IMR-90 (cell line): ENCODE data around the gene UBASH3A.

ENCODE experiments used
- MAFK ChIP-seq: IDR thresholded peaks from 2 replicates; pipeline ENCODE4 v1.6.1; 2012; ENCODE audit warnings: low read depth, low read length, improper control_type of control experiment
- MXI1 ChIP-seq: IDR thresholded peaks from 2 replicates; pipeline ENCODE4 v1.6.1; 2012; ENCODE audit warnings: low read depth, mild to moderate bottlenecking, low read length, moderate library complexity, borderline replicate concordance
- POLR2A ChIP-seq: IDR thresholded peaks from 2 replicates; pipeline ENCODE4 v1.6.1; 2012; ENCODE audit warnings: mild to moderate bottlenecking, low read depth, low read length
- RFX5 ChIP-seq: IDR thresholded peaks from 2 replicates; pipeline ENCODE4 v1.8.0; 2012; ENCODE audit warnings: low read depth, mild to moderate bottlenecking, low read length, moderate library complexity
- SMC3 ChIP-seq: fragments of 150-350 bp; IDR thresholded peaks from 2 replicates; pipeline ENCODE4 v1.6.1; 2016; ENCODE audit warnings: low read depth, mild to moderate bottlenecking, antibody characterized with exemption, low read length, moderate library complexity
- TF ChIP-seq, protein P1 (sequence below): conservative IDR thresholded peaks from 2 replicates; pipeline ENCODE4 v1.5.1; 2012; ENCODE audit warnings: mild to moderate bottlenecking, low read depth, low read length, improper control_type of control experiment

DNA sequence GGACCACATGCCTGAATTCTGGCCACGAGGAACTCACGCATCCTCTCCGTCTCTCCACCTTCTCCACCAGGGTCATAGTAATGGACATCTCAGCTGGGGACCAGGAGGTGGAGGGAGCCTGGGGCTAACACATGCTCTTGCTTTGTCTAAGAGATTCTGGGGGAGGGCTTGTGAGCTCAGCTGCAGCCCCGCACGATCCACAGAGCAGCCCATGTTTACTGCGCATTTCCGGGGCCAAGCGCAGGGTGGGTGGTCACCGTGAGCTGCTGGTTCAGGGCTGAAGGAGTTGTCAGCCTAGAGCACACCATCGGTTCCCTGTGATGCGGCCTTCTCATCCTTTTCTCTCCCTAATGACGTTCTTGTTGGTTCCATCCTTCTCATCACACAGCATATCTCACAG lies 45.4 kb upstream of the UBASH3A start:
- TF ChIP-seq MXI1 (no peak), RFX5 (no peak), POLR2A (no peak), MAFK (no peak), SMC3 (no peak)
- TF ChIP-seq, protein P1, sequence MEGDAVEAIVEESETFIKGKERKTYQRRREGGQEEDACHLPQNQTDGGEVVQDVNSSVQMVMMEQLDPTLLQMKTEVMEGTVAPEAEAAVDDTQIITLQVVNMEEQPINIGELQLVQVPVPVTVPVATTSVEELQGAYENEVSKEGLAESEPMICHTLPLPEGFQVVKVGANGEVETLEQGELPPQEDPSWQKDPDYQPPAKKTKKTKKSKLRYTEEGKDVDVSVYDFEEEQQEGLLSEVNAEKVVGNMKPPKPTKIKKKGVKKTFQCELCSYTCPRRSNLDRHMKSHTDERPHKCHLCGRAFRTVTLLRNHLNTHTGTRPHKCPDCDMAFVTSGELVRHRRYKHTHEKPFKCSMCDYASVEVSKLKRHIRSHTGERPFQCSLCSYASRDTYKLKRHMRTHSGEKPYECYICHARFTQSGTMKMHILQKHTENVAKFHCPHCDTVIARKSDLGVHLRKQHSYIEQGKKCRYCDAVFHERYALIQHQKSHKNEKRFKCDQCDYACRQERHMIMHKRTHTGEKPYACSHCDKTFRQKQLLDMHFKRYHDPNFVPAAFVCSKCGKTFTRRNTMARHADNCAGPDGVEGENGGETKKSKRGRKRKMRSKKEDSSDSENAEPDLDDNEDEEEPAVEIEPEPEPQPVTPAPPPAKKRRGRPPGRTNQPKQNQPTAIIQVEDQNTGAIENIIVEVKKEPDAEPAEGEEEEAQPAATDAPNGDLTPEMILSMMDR, result no peak
